SU-DHL-6 (cell line): Measurements from ENCODE around the gene GAL3ST1.

Experiments used
- H2AFZ ChIP-seq: fragments of 200-600 bp; sonication (generic); 2 replicates; pipeline ENCODE4 v1.6.1; 2014; ENCODE audit warnings: low read depth, mild to moderate bottlenecking, moderate library complexity, mixed read lengths, antibody characterized with exemption, low read length; ENCODE audit not compliant: severe bottlenecking
- H3F3A ChIP-seq: fragments of 200-600 bp; shearing (Covaris generic); 2 replicates; pipeline ENCODE4 v1.6.0; 2016; ENCODE audit warnings: antibody characterized with exemption, mild to moderate bottlenecking; ENCODE audit not compliant: insufficient read depth
- H3K27ac ChIP-seq: fragments of 200-600 bp; sonication (generic); 2 replicates; pipeline ENCODE4 v1.5.1; 2016; ENCODE audit warnings: low read depth, mild to moderate bottlenecking, low read length, moderate library complexity, mixed read lengths
- H3K27me3 ChIP-seq: fragments of 200-600 bp; sonication (generic), shearing (Covaris generic); 2 replicates; pipeline ENCODE4 v1.6.0; 2014; ENCODE audit warnings: mild to moderate bottlenecking, low read length
- H3K36me3 ChIP-seq: fragments of 200-600 bp; sonication (generic); 2 replicates; pipeline ENCODE4 v1.6.1; 2014; ENCODE audit warnings: mild to moderate bottlenecking, low read length, mixed read lengths
- H3K4me2 ChIP-seq: fragments of 300-600, 200-600 bp; shearing (Covaris generic), sonication (generic); 2 replicates; pipeline ENCODE4 v1.6.0; 2014; ENCODE audit warnings: low read length, low read depth, mild to moderate bottlenecking; ENCODE audit not compliant: poor library complexity, severe bottlenecking
- H3K4me3 ChIP-seq: fragments of 200-600 bp; sonication (generic); 2 replicates; pipeline ENCODE4 v1.5.1; 2014; ENCODE audit warnings: antibody characterized with exemption, low read length, mild to moderate bottlenecking, mixed read lengths; ENCODE audit not compliant: insufficient read depth, poor library complexity, severe bottlenecking
- H3K79me2 ChIP-seq: fragments of 200-600 bp; sonication (generic); 2 replicates; pipeline ENCODE4 v1.6.1; 2014; ENCODE audit warnings: mild to moderate bottlenecking, low read length, moderate library complexity; ENCODE audit not compliant: insufficient read depth
- H3K9ac ChIP-seq: fragments of 200-600 bp; sonication (generic); 2 replicates; pipeline ENCODE4 v1.7.0; 2014; ENCODE audit warnings: mild to moderate bottlenecking, low read length
- H3K9me2 ChIP-seq: fragments of 200-600 bp; sonication (generic); replicated peaks from 2 replicates; pipeline ENCODE4 v1.6.1; 2014; ENCODE audit warnings: low read length; ENCODE audit not compliant: insufficient read depth
- H3K9me3 ChIP-seq: fragments of 200-600 bp; sonication (generic); 2 replicates; pipeline ENCODE4 v1.6.1; 2014; ENCODE audit warnings: low read length, mixed read lengths; ENCODE audit not compliant: insufficient read depth
- H4K20me1 ChIP-seq: fragments of 200-600 bp; sonication (generic); 2 replicates; pipeline ENCODE4 v1.6.1; 2014; ENCODE audit warnings: low read depth, mild to moderate bottlenecking, antibody characterized with exemption, low read length, moderate library complexity, mixed read lengths
- EZH2phosphoT487 ChIP-seq: fragments of 200-600 bp; sonication (generic), shearing (Covaris generic); conservative IDR thresholded peaks from 2 replicates; pipeline ENCODE4 v1.6.1; 2018; ENCODE audit warnings: mild to moderate bottlenecking, antibody characterized with exemption, low read length, moderate library complexity, mixed read lengths
- TF ChIP-seq, protein P1 (sequence below): fragments of 200-600 bp; sonication (generic); IDR thresholded peaks from one replicate; pipeline ENCODE4 v1.5.1; 2017; ENCODE audit warnings: antibody characterized with exemption, mild to moderate bottlenecking, low read length, moderate library complexity; ENCODE audit not compliant: insufficient read depth, poor library complexity, severe bottlenecking

Gene GAL3ST1

DNA sequence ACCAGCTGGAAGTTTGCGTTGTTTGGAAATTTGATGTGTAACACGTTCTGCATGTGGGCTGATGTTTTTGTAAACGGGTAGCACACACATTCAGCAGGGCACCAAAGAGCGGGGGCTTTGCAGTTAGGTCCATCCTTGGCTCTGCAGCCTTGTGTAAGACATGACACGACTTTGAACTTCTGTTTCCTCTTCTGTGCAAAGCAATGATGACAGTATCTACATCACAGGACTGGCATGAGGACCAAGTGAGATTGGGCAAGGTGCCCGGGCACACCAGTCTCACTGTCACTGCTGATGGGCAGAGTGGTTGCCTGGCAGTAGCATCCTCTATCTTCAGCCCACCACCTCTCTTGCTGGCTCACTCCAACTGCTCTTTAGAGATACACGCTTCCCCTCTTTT is 35.8 kb upstream of the GAL3ST1 start:
- H2AFZ ChIP-seq = no peak overlapping the region
- no peaks in the 10 kb centered on the region for H3F3A ChIP-seq
- no peak overlapping the region for H3K4me3 ChIP-seq
- no peaks in the 10 kb centered on the region for H3K27me3 ChIP-seq
- no peak overlapping the region for H3K27ac ChIP-seq
- H3K9ac ChIP-seq = no peak overlapping the region
- H3K9me3 ChIP-seq = no peaks in the 10 kb centered on the region
- H3K4me2 ChIP-seq = no peak overlapping the region
- no peaks in the 10 kb centered on the region for H3K79me2 ChIP-seq
- H3K36me3 ChIP-seq = no peaks in the 10 kb centered on the region
- no peaks in the 10 kb centered on the region for H4K20me1 ChIP-seq
- TF ChIP-seq, protein P1, sequence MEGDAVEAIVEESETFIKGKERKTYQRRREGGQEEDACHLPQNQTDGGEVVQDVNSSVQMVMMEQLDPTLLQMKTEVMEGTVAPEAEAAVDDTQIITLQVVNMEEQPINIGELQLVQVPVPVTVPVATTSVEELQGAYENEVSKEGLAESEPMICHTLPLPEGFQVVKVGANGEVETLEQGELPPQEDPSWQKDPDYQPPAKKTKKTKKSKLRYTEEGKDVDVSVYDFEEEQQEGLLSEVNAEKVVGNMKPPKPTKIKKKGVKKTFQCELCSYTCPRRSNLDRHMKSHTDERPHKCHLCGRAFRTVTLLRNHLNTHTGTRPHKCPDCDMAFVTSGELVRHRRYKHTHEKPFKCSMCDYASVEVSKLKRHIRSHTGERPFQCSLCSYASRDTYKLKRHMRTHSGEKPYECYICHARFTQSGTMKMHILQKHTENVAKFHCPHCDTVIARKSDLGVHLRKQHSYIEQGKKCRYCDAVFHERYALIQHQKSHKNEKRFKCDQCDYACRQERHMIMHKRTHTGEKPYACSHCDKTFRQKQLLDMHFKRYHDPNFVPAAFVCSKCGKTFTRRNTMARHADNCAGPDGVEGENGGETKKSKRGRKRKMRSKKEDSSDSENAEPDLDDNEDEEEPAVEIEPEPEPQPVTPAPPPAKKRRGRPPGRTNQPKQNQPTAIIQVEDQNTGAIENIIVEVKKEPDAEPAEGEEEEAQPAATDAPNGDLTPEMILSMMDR = no peak
- TF ChIP-seq EZH2phosphoT487 = no peak
- no peaks in the 10 kb centered on the region for H3K9me2 ChIP-seq

DNA sequence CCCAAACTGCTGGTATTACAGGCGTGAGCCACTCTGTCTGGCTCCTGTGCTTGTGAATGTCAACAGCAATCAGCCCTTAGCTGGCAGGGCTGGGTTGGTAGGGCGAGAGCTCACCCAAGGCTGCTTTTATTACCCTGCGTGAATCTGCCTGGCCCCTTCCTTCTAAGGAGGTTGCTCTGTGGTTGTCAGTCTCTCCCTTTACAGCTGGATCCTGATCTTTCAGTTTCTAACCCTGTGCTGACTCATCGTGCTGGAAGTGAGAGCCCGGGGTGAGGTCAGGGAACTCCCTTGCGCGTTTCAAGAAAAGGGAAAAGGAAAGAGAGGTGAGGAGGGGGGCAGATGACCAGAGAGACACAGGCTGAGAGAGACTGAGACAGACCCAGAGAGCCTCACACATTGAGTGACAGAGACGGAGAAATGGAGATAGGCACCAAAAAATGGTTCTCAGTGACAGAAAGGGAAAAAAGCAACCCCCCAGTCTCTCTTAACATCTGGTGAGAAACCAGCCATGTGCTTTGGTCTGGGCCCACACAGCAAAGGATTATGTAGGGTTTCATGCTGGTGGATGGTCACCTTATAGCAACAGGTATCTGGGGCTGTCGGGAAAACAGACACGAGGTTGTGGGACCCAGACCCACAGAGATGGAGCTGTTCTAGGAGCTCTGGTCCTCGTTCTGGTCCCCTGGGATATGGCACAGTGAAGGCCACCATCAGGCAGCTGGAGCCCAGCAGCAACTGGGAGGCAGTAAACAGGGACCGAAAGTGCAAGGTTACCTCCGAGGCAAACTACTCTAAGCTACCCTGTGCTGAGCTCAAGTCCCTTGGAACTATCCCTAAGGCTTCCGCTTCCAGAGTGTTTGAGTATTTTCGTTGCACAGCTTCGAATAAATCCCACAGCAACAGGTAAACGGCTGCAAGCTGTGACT is 35.1 kb upstream of the GAL3ST1 start:
- H3K9me3 ChIP-seq = no peaks in the 10 kb centered on the region
- H2AFZ ChIP-seq = no peak overlapping the region
- H3K9ac ChIP-seq = no peak overlapping the region
- TF ChIP-seq, protein P1 = no peak
- TF ChIP-seq EZH2phosphoT487 = no peak
- no peaks in the 10 kb centered on the region for H3K79me2 ChIP-seq
- H3K4me3 ChIP-seq = no peak overlapping the region
- no peaks in the 10 kb centered on the region for H3F3A ChIP-seq
- no peaks in the 10 kb centered on the region for H3K9me2 ChIP-seq
- no peaks in the 10 kb centered on the region for H3K27me3 ChIP-seq
- H3K4me2 ChIP-seq = no peak overlapping the region
- H3K36me3 ChIP-seq = no peaks in the 10 kb centered on the region
- H4K20me1 ChIP-seq = no peaks in the 10 kb centered on the region
- H3K27ac ChIP-seq = no peak overlapping the region

DNA sequence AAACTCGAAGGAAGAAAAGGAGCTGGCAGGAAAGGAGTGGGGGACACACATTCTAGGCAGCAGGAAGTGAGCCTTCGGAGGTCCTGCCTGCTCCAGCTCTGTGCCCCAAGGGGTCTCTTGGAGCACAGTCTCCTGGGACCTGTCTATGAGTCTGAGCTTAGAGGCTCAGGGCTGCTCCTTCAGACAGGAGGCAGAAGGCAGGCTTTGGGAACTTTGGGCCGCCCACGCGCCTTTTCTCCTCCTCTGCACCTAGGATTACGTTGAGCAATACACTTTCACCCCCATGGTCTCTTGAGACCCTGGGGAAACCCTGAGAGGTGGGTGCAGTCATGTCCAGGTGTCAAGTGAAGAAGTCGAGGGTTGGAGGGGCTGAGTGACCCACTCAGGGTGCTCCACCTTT is 33.5 kb upstream of the GAL3ST1 start:
- Histone ChIP-seq H3K9ac (no peak overlapping the region), H3F3A (no peaks in the 10 kb centered on the region), H3K27me3 (no peaks in the 10 kb centered on the region), H3K36me3 (no peaks in the 10 kb centered on the region), H3K79me2 (no peaks in the 10 kb centered on the region), H4K20me1 (no peaks in the 10 kb centered on the region), H2AFZ (no peak overlapping the region), H3K9me3 (no peaks in the 10 kb centered on the region), H3K27ac (no peak overlapping the region), H3K9me2 (no peaks in the 10 kb centered on the region), H3K4me2 (no peak overlapping the region), H3K4me3 (no peak overlapping the region)
- TF ChIP-seq, protein P1 = no peak
